ENCODE results near the gene SPTBN4.
"Not testable (repeated sequence)": the region's sequence is repeated elsewhere in the genome, so short reads cannot be mapped to it uniquely, and the experiment has no call there.

The SPTBN4 gene

GRCh38 chr19:40465025-40465556 is 1.7 kb upstream of the SPTBN4 start:
- no peak for DNase-seq (ENCODE audit: low read depth)

DNA sequence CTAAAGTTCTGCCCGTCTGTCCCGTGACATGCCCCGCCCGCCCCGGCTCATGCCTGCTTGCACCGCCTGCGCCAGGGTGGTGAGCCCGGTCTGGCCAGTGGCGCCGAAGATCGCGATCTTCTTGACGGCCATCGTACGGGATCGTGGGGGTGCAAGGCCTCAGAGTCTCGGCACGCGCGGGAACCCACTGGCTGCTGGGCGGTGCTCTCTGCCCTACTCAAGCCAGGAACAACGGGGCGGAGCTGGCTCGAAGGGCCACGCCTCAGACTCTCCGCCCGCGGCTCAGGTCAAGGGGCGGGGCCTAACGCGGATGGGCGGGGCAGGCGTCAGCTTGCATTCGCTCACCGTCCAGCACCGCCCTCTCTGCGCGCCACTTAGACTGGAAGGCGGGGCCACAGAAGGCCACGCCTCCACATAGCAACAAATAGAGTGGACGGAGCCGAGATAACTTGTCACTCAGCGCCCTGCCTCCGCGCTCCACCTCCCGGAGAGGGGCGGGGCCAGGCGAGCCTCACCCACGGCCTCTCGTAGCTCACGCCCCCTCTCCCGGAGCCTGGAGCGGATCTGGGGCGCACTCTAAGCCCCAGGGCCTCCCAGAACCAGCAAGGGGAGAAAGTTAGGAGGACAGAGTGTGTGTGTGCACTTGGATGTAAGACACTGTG is 1.1 kb upstream of the SPTBN4 start, which contains the start of gene BLVRB:
Gene BLVRB (minus strand): TSS at position 189 of the 662 bp plus-strand sequence. CDS start 57 bp downstream, at position 132.
- peak; percentile 99 for DNase-seq (ENCODE audit: low read depth)

DNA sequence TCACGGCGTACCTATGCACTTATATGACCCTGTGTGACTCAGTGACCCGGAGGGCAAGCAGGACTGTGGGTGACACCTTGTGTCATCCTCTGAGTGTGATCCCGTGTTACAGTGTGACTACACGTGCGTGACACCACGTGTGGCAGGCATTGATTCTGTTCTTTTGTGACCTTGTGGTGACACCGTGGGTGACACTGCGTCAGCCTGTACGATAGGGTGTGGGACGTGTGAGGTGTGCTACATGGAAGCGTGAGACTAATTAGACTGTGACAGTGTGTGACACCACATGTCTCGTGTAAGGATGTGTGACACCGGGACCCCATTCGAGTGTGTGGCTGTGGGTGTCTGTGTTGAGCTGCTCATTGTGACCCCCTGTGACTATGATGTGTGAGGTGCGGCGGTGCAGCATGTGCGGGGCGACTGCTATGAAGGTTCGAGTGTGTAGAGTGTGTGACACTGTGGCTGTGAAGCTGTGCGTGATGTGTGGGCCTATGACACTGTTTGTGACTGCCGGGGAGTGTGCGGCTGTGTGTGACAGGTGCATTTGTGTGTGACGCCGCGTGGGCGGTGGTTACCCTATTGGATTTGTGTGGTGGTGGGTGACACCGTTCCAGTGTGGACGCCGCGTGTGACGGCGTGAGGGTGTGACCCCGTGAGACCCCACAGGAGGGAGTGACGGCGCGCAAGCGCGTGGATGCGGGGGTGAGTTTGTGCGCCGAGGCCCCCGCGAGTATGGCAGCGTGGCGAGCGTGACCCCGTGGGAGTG is 399 bp upstream of the SPTBN4 start:
- no peak for DNase-seq (ENCODE audit: low read depth)

DNA sequence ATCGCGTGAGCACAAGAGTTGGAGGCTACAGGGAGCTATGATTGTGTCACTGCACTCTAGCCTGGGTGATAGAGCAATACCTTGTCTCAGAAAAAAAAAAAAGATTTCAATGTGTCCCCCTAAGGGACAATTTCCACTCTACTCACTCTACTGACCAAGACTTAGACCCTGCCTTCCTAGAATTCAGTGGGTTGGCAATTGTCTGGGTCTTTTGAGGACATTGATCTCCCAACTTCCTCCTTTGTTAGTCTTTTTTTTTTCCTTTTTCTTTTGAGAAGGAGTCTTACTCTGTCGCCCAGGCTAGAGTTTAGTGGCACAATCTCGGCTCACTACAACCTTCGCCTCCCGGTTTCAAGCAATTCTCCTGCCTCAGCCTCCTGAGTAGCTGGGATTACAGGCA is 2.2 kb downstream of the SPTBN4 start:
- no peak for DNase-seq (ENCODE audit: low read depth)

DNA sequence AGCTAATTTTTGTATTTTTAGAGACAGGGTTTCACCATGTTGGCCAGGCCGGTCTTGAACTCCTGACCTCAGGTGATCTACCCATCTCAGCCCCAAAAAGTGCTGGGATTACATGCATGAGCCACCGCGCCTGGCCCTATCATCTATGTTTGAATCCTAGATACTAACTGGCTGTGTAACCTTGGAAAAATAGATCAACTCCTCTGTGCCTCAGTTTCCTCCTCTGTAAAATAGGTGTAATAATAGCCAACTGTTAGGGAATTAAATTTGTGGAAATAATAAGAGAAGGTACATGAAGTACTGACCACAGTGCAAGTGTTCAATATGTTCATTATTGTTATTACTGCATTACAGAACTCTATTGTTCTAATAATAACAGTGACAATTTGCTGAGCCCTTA is 4.3 kb downstream of the SPTBN4 start:
- DNase-seq (ENCODE audit: low read depth) = no peak

DNA sequence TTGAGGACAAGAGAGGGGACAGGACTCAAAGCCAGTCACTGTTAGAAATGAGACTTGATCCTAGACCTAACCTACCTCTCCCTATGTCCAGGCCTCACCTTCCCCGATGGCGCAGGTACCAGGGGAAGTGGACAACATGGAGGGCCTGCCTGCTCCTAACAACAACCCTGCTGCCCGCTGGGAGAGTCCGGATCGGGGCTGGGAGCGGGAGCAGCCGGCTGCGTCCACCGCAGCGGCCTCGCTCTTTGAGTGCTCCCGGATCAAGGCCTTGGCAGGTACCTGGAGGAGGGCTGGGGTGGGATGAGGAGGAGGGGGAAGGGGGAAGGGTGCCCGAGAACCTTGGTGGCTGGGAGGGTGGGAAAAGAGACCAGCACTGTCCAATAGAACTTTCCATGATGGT is 5.7 kb downstream of the SPTBN4 start:
- no peak for DNase-seq (ENCODE audit: low read depth)

DNA sequence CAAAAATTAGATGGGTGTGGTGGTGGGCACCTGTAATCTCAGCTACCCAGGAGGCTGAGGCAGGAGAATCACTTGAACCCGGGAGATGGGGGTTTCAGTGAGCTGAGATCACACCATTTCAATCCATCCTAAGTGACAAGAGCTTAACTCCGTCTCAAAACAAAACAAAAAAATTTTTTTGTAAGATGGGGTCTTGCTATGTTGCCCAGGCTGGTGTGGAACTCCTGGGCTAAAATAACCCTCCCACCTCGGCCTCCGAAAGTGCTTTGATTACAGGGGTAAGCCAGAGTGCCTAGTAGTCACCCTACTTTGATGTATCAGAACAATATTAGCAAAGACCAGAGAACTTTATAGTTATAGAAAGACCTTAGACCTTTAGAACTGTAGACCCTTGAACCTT is 7.9 kb downstream of the SPTBN4 start:
- no peak for DNase-seq (ENCODE audit: low read depth)

DNA sequence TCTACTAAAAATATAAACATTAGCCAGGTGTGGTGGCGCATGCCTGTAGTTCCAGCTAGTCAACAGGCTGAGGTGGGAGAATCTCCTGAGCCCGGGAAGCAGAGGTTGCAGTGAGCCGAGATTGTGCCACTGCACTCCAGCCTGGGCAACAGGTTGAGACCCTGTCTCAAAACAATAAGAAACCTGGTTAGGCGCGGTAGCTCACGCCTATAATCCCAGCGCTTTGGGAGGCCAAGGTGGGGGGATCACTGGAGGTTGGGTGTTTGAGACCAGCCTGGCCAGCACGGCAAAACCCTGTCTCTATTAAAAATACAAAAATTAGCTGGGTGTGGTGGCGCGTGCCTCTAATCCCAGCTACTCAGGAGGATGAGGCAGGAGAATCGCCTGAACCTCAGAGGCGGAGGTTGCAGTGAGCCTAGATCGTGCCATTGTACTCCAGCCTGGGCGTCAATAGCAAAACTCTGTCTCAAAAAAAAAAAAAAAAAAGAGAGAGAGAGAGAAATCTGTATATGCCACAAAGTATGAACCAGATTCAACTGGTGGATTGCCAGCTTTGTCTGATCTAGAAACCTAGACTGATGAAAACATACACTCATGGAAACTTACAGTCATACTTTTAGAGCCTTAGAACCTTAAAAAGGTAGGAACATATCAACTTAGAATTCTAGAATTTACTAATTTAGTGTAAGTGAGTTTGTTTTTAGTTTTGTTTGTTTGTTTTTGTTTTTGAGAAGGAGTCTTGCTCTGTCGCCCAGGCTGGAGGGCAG is 9.3 kb downstream of the SPTBN4 start:
- DNase-seq (ENCODE audit: low read depth) = not testable (repeated sequence)

DNA sequence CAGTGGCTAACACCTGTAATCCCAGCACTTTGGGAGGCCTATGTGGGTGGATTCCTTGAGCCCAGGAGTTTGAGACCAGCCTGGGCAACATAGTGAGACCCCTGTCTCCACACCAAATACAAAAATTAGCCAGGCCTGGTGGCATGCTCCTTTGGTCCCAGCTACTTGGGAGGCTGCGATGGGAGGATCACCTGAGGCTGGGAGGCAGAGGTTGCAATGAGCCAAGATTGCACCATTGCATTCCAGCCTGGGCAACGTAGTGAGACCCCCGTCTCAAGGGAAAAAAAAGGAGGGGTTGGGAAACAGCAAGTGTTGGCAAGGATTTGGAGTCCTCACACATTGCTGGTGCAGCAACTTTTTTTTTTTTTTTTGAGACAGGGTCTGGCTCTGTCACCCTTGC is 19.2 kb downstream of the SPTBN4 start:
- no peak for DNase-seq (ENCODE audit: low read depth)

- DNase-seq (ENCODE audit: low read depth) = no peak
Observed at GRCh38 chr19:40489882-40490230, 23.1 kb downstream of the SPTBN4 start.

- DNase-seq (ENCODE audit: low read depth) = no peak
Observed at GRCh38 chr19:40492274-40492673, 25.5 kb downstream of the SPTBN4 start.

DNA sequence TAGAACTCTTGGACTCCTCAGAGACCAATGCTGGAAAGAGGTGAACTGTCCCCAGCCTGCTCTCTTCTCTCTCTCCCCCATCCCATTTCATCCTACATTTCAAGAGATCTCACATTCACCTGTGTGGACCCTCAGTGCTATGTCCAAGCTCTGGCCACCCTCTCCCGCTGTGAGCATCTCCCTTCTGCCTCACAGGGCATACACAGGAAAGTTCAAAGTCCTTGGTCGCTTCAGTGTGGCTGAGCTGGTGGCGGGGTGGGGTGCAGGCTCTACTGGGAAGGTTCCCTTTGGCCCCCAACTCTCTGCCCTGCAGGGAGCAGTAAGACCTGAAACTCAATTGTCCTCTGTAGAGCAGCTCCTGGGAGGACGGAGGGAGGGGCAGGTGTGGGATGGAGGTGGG is 27.0 kb downstream of the SPTBN4 start:
- no peak for DNase-seq (ENCODE audit: low read depth)

GRCh38 chr19:40494191-40494838 is 27.5 kb downstream of the SPTBN4 start:
- no peak for DNase-seq (ENCODE audit: low read depth)

GRCh38 chr19:40497214-40497613 is 30.4 kb downstream of the SPTBN4 start:
- DNase-seq (ENCODE audit: low read depth) = no peak

DNA sequence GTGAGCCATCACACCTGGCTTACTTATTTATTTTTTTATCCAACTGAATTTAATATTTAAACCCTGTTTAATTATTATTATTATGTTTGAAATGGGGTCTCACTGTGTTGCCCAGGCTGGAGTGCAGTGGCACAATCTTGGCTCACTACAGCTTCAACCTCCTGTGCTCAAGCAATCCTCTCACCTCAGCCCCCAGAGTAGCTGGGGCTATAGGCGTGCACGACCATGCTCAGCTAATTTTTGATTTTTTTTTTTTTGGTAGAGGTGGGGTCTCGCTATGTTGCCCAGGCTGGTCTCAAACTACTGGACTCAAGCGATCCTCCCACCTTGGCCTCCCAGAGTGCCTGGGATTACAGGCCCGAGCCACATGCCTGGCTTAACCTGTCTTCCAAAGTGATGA is 32.5 kb downstream of the SPTBN4 start:
- DNase-seq (ENCODE audit: low read depth) = no peak

GRCh38 chr19:40500678-40501530 is 34.1 kb downstream of the SPTBN4 start:
- DNase-seq (ENCODE audit: low read depth) = not testable (repeated sequence)

DNA sequence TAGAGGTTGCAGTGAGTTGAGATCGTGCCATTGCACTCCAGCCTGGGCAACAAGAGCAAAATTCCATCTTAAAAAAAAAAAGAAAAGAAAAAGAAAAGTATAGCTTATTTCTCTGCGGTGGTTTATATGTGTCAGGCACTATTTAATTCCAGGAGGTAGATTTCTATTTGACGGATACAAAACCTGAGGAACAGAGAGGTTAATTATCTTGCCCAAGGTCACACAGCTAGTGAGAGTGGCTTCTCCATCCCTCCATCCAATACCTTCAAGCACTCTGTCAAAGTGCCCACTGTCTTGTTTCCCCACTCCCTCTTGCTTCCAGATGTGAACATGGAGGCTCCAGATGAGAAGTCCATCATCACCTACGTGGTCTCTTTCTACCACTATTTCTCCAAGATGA is 34.8 kb downstream of the SPTBN4 start:
- no peak for DNase-seq (ENCODE audit: low read depth)

- DNase-seq (ENCODE audit: low read depth) = no peak
Observed at GRCh38 chr19:40502081-40502480, 35.3 kb downstream of the SPTBN4 start.

DNA sequence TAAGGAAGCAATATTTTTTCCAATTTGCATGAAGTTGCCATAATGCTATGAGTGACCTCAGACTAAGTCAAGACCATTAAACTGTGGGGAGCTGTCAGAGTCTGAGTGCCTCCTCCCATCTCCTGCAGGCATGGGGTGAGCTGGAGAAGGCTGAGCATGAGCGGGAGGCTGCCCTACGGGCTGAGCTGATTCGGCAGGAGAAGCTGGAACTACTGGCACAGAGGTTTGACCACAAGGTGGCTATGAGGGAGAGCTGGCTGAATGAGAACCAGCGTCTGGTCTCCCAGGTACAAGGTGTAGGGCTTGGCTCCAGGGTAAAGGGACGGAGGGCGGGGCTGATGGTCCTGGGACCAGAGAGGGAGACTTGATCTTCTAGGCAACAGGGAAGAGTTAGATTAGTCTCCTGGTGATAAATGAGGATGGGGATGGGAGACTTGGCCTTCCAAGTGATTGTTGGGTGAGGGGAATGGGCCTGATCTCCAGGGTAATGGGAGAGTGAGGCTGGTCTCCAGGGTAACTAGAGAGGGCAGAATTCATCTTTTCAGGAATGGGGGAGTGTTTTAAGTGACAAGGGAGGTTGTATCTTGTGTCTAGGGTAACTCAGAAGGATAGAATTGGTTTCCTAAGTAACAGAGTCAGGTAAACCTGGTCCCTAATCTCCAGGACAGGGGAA is 36.0 kb downstream of the SPTBN4 start:
- DNase-seq (ENCODE audit: low read depth) = no peak

DNA sequence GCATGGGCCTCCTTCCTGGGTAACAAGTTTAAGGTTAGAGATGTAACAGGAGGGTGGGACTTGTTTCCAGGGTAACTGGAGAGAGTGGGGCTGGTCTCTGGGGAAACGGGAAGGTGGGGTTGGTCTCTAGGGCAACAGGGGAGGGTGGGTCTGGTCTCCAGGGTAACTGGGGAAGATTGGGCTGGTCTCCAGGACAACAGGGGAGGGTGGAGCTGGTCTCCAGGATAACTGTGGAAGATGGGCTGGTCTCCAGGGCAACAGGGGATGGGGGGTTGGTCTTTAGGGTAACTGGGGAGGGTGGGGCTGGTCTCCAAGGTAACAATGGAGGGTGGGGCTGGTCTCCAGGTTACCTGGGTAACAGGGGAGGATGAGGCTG is 36.5 kb downstream of the SPTBN4 start:
- no peak for DNase-seq (ENCODE audit: low read depth)

GRCh38 chr19:40506099-40506498 is 39.3 kb downstream of the SPTBN4 start:
- DNase-seq (ENCODE audit: low read depth) = no peak
